SK-N-SH (cell line): ENCODE results near the gene BLCAP. TPM values are rescaled to one million over a fixed set of nuclear protein-coding genes. Genes with fewer than 3 reads are reported as not detected.

Experiments
- CTCF ChIA-PET: fragments of 300-600, 350-600 bp; formaldehyde crosslinking; extraction: SDS; loops from one replicate; lab custom pipeline; 2021; lab: Yijun Ruan, JAX
- POLR2A ChIA-PET: fragments of 350-600 bp; sonication (Branson Sonifier 250); formaldehyde crosslinking; extraction: SDS; loops from one replicate; lab custom pipeline; 2020; ENCODE audit warnings: antibody characterized with exemption, inconsistent platforms; lab: Yijun Ruan, JAX
- DNase-seq: peaks from one replicate; pipeline ENCODE4 v3.0.0; 2012
- H2AFZ ChIP-seq: fragments of 200-600 bp; sonication (generic); 2 replicates; pipeline ENCODE4 v1.8.1; 2016; ENCODE audit warnings: antibody characterized with exemption, mild to moderate bottlenecking, low read depth
- H3F3A ChIP-seq: fragments of 200-600 bp; sonication (generic); replicated peaks from 2 replicates; pipeline ENCODE3; 2016; ENCODE audit warnings: antibody characterized with exemption, mild to moderate bottlenecking; ENCODE audit not compliant: insufficient read depth
- H3K27ac ChIP-seq, 2 experiments: fragments of 200-500 bp in 1 of 2; fragments of 200-600 bp in 1 of 2; sonication (Bioruptor generic) in 1 of 2; sonication (generic), shearing (Covaris generic) in 1 of 2; 2 replicates each; pipeline versions ENCODE4 v1.5.1 to v1.6.1; 2014 to 2016; ENCODE audit warnings: low read depth in 2 of 2, inconsistent platforms in 1 of 2, low read length in 1 of 2, mild to moderate bottlenecking in 1 of 2, mixed read lengths in 1 of 2
- H3K27me3 ChIP-seq: fragments of 200-600 bp; sonication (generic), shearing (Covaris generic); 2 replicates; pipeline ENCODE4 v1.6.1; 2016; ENCODE audit warnings: mixed run types; ENCODE audit not compliant: insufficient read depth
- H3K36me3 ChIP-seq, 2 experiments: fragments of 200-500 bp in 1 of 2; fragments of 200-600 bp in 1 of 2; sonication (Bioruptor generic) in 1 of 2; sonication (generic) in 1 of 2; replicated peaks in 1 of 2; 2 replicates each; pipeline versions ENCODE3 to v1.5.1; 2014 to 2016; ENCODE audit warnings: low read length in 1 of 2, mild to moderate bottlenecking in 1 of 2; ENCODE audit not compliant: insufficient read depth in 2 of 2, control insufficient read depth in 1 of 2
- H3K4me1 ChIP-seq, 2 experiments: fragments of 200-500 bp in 1 of 2; fragments of 200-600 bp in 1 of 2; sonication (Bioruptor generic) in 1 of 2; sonication (generic), shearing (Covaris generic) in 1 of 2; 2 replicates each; pipeline versions ENCODE4 v1.5.1 to v1.6.1; 2014 to 2016; ENCODE audit warnings: low read depth in 1 of 2, low read length in 1 of 2, mixed run types in 1 of 2; ENCODE audit not compliant: insufficient read depth in 2 of 2, control insufficient read depth in 1 of 2
- H3K4me2 ChIP-seq: fragments of 200-600 bp; sonication (generic), shearing (Covaris generic); 2 replicates; pipeline ENCODE4 v1.6.1; 2017; ENCODE audit warnings: mixed run types
- H3K4me3 ChIP-seq, 2 experiments: fragments of 200-500 bp in 1 of 2; fragments of 200-600 bp in 1 of 2; sonication (Bioruptor generic) in 1 of 2; sonication (generic), shearing (Covaris generic) in 1 of 2; 2 replicates each; pipeline versions ENCODE4 v1.5.1 to v1.8.1; 2014 to 2016; ENCODE audit warnings: low read depth in 2 of 2, inconsistent platforms in 1 of 2, low read length in 1 of 2, mild to moderate bottlenecking in 1 of 2, mixed read lengths in 1 of 2, moderate library complexity in 1 of 2
- H3K79me2 ChIP-seq: fragments of 200-600 bp; sonication (generic); 2 replicates; pipeline ENCODE4 v1.8.1; 2017; ENCODE audit warnings: mild to moderate bottlenecking; ENCODE audit not compliant: insufficient read depth
- H3K9ac ChIP-seq: fragments of 200-600 bp; sonication (generic); 2 replicates; pipeline ENCODE4 v1.6.1; 2017; ENCODE audit warnings: mixed run types
- H3K9me2 ChIP-seq: fragments of 200-600 bp; sonication (generic); 2 replicates; pipeline ENCODE4 v1.6.1; 2017; ENCODE audit warnings: mixed run types
- H3K9me3 ChIP-seq: fragments of 200-600 bp; sonication (generic); 2 replicates; pipeline ENCODE4 v1.6.1; 2017; ENCODE audit warnings: mixed run types, mild to moderate bottlenecking, moderate library complexity
- H4K20me1 ChIP-seq: fragments of 200-600 bp; sonication (generic); 2 replicates; pipeline ENCODE4 v1.6.1; 2017; ENCODE audit warnings: mild to moderate bottlenecking, mixed run types; ENCODE audit not compliant: insufficient read depth
- CHD2 ChIP-seq: fragments of 150-350 bp; IDR thresholded peaks from 2 replicates; pipeline ENCODE4 v1.6.1; 2018; ENCODE audit warnings: low read length; ENCODE audit not compliant: partially characterized antibody
- CTCF ChIP-seq: fragments of 200-600 bp; sonication (generic); IDR thresholded peaks from 2 replicates; pipeline ENCODE4 v1.6.1; 2017; ENCODE audit warnings: antibody characterized with exemption, mild to moderate bottlenecking, moderate library complexity
- ELF1 ChIP-seq: IDR thresholded peaks from 2 replicates; pipeline ENCODE4 v1.4.0; 2012
- EP300 ChIP-seq, 2 experiments: IDR thresholded peaks; 2 replicates each; pipeline versions ENCODE4 v1.4.0 to v1.6.1; 2012; ENCODE audit warnings: borderline replicate concordance in 1 of 2, low read depth in 1 of 2, low read length in 1 of 2
- FOSL2 ChIP-seq: IDR thresholded peaks from 2 replicates; pipeline ENCODE4 v1.4.0; 2012; ENCODE audit warnings: low read depth, mild to moderate bottlenecking, moderate library complexity, borderline replicate concordance
- FOXM1 ChIP-seq: IDR thresholded peaks from 2 replicates; pipeline ENCODE4 v1.4.0; 2012; ENCODE audit warnings: low read depth, mild to moderate bottlenecking
- JUND ChIP-seq: IDR thresholded peaks from 2 replicates; pipeline ENCODE4 v1.4.0; 2012
- MXI1 ChIP-seq: IDR thresholded peaks from 2 replicates; pipeline ENCODE4 v1.6.1; 2012; ENCODE audit warnings: mild to moderate bottlenecking, low read depth, low read length, improper control_type of control experiment
- POLR2AphosphoS5 ChIP-seq: IDR thresholded peaks from 2 replicates; pipeline ENCODE4 v1.6.1; 2012; ENCODE audit warnings: low read depth, low read length
- RAD21 ChIP-seq: IDR thresholded peaks from 2 replicates; pipeline ENCODE4 v1.6.1; 2012; ENCODE audit warnings: mild to moderate bottlenecking, low read length
- REST ChIP-seq: IDR thresholded peaks from 2 replicates; pipeline ENCODE4 v1.6.1; 2012; ENCODE audit warnings: mild to moderate bottlenecking, low read depth, low read length, moderate library complexity
- RFX5 ChIP-seq: IDR thresholded peaks from 2 replicates; pipeline ENCODE4 v1.6.1; 2012; ENCODE audit warnings: mild to moderate bottlenecking, improper control_type of control experiment, low read length
- RXRA ChIP-seq: IDR thresholded peaks from 2 replicates; pipeline ENCODE4 v1.4.0; 2012; ENCODE audit warnings: low read depth, mild to moderate bottlenecking, borderline replicate concordance
- SIN3A ChIP-seq: IDR thresholded peaks from 2 replicates; pipeline ENCODE4 v1.6.1; 2012; ENCODE audit warnings: low read depth, mild to moderate bottlenecking, low read length, moderate library complexity, borderline replicate concordance
- SMC3 ChIP-seq: IDR thresholded peaks from 2 replicates; pipeline ENCODE4 v1.6.1; 2012; ENCODE audit warnings: low read depth, low read length, improper control_type of control experiment
- TAF1 ChIP-seq: IDR thresholded peaks from 2 replicates; pipeline ENCODE4 v1.6.1; 2012; ENCODE audit warnings: low read depth, mild to moderate bottlenecking, low read length, moderate library complexity, borderline replicate concordance
- TEAD4 ChIP-seq: IDR thresholded peaks from 2 replicates; pipeline ENCODE4 v1.4.0; 2012; ENCODE audit warnings: mild to moderate bottlenecking, borderline replicate concordance; ENCODE audit not compliant: insufficient read depth
- YY1 ChIP-seq: IDR thresholded peaks from 2 replicates; pipeline ENCODE4 v1.4.0; 2012; ENCODE audit warnings: low read depth, mild to moderate bottlenecking
- ZBTB33 ChIP-seq: IDR thresholded peaks from 2 replicates; pipeline ENCODE4 v1.4.0; 2012; ENCODE audit warnings: low read depth, borderline replicate concordance
- WGBS: methylation state at CpG from one replicate; pipeline ENCODE4 v1.1.6; 2017; ENCODE audit warnings: low lambda C conversion rate; 5-methylcytosine and 5-hydroxymethylcytosine counted together
- polyA plus RNA-seq, 3 experiments: library from polyadenylated mRNA; depleted of rRNA; stranded (reverse); fragments of >200 nt; gene quantifications; 2 replicates each; pipeline ENCODE4 v1.2.3, GENCODE V29; 2012

Gene BLCAP
- polyA plus RNA-seq, 1 of the 3 experiments (the other 2 are of a cell fraction) = 55.8 TPM

GRCh38 chr20:37516811-37517750 lies 10.6 kb downstream of the BLCAP start:
- H4K20me1 ChIP-seq = peaks cover 57% of the 10 kb centered on the region
- no peaks in the 10 kb centered on the region for H3K9me3 ChIP-seq
- H3K9me2 ChIP-seq = no peaks in the 10 kb centered on the region
- peaks cover 46% of the 10 kb centered on the region for H3K79me2 ChIP-seq
- no peak overlapping the region for H2AFZ ChIP-seq
- ChIA-PET CTCF (interaction anchor here (1.3 to 1.4 kb wide), 2 partner anchors 321 to 323 kb away, joined by 3 read pairs; no protein-coding TSS in a partner anchor), POLR2A (no interaction called here)
- H3K27ac ChIP-seq = no peak overlapping the region; a peak in 1 of 4 replicates
- no peak for DNase-seq
- H3K27me3 ChIP-seq = no peaks in the 10 kb centered on the region
- H3K36me3 ChIP-seq = peaks cover 13 to 46% of the 10 kb centered on the region in 2 experiments
- no peak overlapping the region for H3K4me2 ChIP-seq
- H3F3A ChIP-seq = no peaks in the 10 kb centered on the region
- 94% methylated on average over 13 of the region's 13 CpGs for WGBS
- no peak overlapping the region for H3K4me3 ChIP-seq
- H3K9ac ChIP-seq = no peak overlapping the region
- peaks cover 0 to 23% of the 10 kb centered on the region in 2 experiments; a peak in 2 of 4 replicates for H3K4me1 ChIP-seq
- TF ChIP-seq FOSL2 (no peak), MXI1 (no peak), TAF1 (no peak), RAD21 (no peak), ZBTB33 (no peak), POLR2AphosphoS5 (no peak), RFX5 (no peak), JUND (no peak), SMC3 (no peak), RXRA (no peak), FOXM1 (no peak), TEAD4 (no peak), CHD2 (no peak), SIN3A (no peak), ELF1 (no peak), CTCF (no peak), YY1 (no peak), REST (no peak), EP300 (IDR thresholded peaks at IDR 0.05; ENCODE audit: borderline replicate concordance in 1 of 2, low read depth in 1 of 2, low read length in 1 of 2) (no peak)
